ENCODE results near the gene ADGRD1. TPM values are rescaled to one million over a fixed set of nuclear protein-coding genes. Genes with fewer than 3 reads are reported as not detected.

Gene ADGRD1
- total RNA-seq, 1 donor from 2014 or later: 1.9 TPM

DNA sequence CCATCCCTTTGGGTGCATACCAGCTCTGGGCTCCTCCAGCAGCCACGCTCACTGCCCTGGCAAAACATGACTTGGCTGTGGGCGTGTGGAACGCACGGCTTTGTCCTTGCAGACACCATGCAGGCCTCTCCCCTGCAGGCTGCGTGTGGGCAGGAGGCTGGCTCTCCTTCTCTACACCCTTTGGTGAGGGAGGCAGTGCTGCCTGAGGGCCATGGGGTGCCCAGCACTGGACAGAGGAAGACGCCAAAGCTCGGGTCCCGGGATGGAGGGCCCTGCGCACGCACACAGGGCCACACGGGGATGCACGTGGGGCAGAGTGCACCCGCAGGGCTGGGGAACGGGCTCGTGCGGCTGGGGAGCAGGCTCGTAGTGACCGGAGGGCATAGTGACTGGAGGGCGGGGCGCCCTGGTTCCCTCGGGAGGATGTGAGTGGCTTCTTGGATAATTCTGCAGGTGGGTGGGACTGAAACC is 89.7 kb downstream of the ADGRD1 start:
- no peak for DNase-seq

GRCh38 chr12:131044136-131044535 is 90.4 kb downstream of the ADGRD1 start:
- DNase-seq: no peak

- DNase-seq: no peak
Measured at GRCh38 chr12:131044760-131045381, 91.2 kb downstream of the ADGRD1 start.

- no peak for DNase-seq
Measured at GRCh38 chr12:131045705-131046460, 92.2 kb downstream of the ADGRD1 start.

DNA sequence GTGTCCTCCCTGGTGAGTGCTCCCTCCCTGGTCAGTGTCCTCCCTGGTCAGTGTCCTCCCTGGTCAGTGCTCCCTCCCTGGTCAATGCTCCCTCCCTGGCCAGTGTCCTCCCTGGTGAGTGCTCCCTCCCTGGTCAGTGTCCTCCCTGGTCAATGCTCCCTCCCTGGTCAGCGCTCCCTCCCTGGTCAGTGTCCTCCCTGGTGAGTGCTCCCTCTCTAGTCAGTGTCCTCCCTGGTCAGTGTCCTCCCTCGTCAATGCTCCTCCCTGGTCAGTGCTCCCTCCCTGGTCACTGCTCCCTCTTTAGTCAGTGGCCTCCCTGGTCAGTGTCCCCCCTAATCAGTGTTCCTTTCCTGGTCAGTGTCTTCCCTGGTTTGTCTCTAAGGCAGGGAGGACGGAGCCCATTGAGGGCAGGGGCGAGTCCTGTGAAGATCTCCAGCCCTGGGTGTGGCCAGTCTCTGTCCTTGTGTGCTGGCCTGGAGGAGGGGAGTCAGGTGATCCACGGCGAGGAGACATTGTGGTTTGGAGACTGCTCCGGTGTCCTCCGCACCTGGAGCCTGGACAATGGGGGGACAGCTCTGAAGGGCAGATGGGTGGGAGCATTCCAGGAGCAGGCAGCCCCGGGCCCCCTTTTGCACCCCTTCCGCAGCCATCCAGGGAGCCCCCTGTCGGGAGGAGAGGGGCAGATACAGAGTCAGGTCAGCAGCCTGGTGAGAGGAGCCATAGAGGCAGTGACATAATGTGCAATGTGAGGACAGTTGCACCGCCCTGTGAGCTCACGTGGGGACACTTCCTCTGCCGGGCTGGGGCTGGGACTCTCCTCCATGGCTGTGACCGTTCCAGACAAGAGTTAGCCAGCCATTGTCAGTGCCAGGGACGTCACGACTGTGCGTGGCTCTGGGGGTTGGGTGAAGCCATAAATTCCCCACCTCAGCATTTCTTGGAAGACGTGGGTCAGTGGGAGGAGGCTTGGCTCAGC is 93.4 kb downstream of the ADGRD1 start:
- DNase-seq: no peak

DNA sequence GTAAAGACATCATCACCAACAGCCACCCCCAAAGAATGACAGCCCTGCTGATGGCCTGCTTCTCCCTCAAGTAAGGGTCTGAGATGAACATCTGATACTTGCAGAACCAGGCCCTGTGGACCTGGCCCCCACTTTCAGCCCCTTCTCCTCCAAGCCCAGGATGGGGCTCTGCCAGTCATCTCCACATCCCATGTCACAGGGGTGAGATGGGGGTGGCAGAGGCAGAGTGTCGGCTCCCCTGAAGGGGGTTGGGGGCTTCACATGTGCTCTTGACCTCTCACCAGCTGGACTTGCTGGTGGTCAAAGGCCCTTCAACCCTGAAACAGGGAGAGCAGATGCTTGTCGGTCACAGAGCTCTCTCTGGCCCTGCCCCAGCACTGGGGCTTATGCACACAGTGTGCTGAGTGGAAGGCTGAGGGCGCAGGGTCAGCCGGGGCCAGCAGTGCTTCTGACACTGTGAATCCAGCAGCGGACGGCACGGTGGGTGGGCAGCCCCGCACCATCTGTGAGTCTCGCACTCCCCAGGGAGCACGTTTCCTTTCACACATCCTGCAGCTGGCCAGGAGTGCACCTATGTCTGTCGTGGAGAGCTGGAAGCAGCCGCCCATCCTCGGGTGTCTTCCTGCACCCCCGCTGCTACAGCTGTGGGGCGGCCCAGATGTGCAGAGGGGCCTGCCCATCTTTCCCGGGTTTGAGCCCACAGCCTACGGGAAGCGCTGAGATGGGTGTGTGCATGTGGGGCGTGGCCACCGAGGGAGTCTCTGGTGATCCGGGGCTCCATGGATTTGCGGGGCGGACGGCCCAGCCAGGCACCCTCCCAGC is 94.3 kb downstream of the ADGRD1 start:
- DNase-seq: no peak

GRCh38 chr12:131048611-131048990 is 94.9 kb downstream of the ADGRD1 start:
- no peak for DNase-seq

DNA sequence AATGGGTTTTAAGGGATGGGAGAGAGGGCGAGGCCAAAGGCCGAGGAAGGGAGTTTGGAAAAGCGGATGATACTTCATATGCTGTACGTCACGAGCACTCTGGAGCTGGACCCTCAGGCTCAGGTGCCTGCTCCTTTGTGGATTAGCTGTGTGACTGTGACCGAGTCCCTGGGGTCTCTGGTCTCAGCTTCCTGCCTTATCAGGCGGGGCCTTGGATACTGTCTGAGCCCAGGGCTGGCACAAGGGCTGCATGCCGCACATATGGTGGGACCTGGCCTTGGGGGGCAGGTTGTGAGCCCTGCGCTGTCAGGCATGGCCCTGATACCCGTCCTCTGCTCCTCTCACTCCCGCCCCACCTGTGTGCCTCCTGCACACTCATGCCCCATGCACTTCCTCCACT is 95.3 kb downstream of the ADGRD1 start:
- DNase-seq: no peak

DNA sequence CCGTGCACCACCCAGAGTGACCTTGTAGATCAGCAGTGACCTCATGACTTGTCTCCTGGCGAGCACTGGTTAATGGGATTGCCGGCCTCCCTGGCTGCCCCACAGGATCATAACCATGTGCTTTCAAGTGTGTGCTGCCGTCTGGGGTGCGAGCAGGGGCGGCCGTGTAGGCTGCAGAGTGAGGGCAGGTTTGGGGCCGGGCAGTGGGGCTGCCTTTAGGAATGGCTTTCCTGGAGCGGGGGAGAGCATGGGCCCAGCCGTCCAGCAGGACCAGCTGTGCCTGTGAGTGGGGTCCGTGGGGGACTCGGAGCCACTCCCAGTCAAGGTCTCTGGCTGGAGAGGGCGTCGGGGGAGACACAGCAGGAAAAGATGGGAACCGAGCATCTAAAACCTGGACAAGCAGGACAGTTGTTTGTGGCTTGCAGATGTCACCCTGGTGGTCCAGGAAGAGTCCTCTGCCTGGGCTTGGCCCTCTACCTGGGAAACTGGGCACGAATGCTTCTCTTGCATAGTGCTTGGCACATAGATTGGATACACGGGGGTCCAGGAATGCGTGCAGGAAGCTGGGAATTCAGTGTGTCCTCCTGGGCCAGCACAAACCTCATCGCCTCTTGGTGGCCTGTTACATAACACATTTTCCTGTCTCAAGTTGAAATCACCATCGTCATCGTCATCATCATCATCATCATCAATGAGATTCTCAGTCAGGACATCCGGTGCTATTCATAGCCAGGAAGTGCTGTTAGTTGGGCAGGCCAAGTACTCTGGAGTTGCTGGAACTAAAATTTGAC is 96.0 kb downstream of the ADGRD1 start:
- DNase-seq: no peak

GRCh38 chr12:131050463-131051154 is 96.9 kb downstream of the ADGRD1 start:
- no peak for DNase-seq

GRCh38 chr12:131051155-131051473 is 97.4 kb downstream of the ADGRD1 start:
- DNase-seq: no peak

GRCh38 chr12:131052063-131052781 is 98.5 kb downstream of the ADGRD1 start:
- DNase-seq: no peak

- DNase-seq: no peak
Measured at GRCh38 chr12:131052929-131053328, 99.2 kb downstream of the ADGRD1 start.

DNA sequence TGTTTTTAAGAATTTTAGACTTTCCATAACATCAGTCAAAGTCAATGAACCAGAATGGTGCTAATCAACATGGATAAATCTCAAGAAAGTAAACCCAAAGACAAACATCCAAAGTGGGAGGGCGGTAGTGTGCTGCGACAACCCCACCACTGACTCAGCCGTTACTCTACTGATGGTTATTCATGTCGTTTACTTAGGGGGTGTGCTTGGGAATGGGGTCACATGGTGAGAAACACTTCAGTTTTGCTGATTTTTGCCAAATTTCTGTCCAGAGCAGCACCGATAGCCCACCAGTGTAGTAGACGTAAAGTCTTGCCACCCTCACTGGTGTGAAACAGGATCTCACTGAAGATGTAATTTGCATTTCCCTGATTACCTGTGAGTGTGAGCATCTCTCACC is 99.9 kb downstream of the ADGRD1 start:
- DNase-seq: no peak

DNA sequence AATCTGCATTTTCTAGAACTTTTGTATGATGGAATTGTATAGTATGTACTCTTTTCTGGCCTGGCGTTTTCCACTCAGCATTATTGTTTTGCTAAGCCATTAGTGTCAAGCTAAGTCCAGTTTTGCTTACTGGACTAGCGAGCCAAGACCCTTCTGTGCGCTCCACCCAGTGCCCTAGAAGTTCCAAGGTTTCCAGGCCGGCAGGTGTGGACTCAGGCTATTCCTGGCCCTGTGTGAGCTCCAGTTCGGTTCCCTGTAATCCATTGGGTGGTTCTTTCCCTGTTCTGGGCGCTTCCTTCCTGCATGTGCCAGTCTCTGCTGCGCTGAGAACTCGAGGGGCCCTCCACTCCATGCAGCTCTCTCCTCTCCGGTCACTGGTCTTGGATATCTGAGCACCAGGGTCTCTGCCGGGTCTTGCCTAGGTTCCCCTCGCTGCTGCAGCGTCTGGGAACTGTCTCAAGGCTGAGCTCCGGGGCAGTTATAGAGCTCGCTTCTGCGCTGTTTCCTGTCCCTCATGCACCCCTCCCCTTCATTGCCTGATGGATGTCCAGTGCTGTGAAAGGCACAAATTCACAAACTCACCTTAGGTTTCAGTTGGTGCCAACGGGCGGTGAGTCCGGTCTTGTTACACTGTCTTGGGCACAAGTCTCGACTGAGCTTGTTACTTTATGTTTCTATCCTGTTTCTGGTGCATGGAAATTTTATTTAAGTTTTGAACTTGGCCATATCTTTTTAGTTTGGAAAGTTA is 100.8 kb downstream of the ADGRD1 start:
- no peak for DNase-seq

- DNase-seq: no peak
Measured at GRCh38 chr12:131055093-131055465, 101.4 kb downstream of the ADGRD1 start.

- DNase-seq: no peak
Measured at GRCh38 chr12:131055596-131056233, 102.0 kb downstream of the ADGRD1 start.

DNA sequence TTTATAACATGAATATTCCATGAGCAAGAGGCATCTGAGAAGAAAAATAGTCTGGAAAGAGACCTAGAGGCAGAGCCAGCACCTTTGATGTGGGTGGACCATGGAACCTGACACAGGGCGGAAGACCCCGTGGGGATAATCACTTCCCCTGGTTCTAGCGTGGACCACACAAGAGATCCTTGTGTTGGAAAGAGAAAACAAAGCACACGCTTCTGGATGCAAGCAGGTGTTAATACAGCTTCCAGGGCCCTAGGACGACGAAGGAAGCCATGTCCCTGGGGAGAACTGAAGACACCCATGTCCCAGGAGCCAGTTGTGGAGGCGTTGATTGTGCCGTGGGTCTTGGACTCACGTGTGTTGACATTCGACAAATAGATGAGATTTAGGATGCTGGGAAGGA is 102.9 kb downstream of the ADGRD1 start:
- DNase-seq: no peak
